ENCODE results near the gene RPH3AL.
"Not testable (repeated sequence)": the region's sequence is repeated elsewhere in the genome, so short reads cannot be mapped to it uniquely, and the experiment has no call there.

Gene RPH3AL

GRCh38 chr17:226108-227077 lies 126.2 kb downstream of the RPH3AL start:
- DNase-seq (ENCODE audit: low spot score): no peak

- no peak for DNase-seq (ENCODE audit: low spot score)
Observed at GRCh38 chr17:225551-225950, 127.1 kb downstream of the RPH3AL start.

GRCh38 chr17:224576-224975 lies 128.0 kb downstream of the RPH3AL start:
- not testable (repeated sequence) for DNase-seq (ENCODE audit: low spot score)

- DNase-seq (ENCODE audit: low spot score): no peak
Observed at GRCh38 chr17:223723-224471, 128.7 kb downstream of the RPH3AL start.

DNA sequence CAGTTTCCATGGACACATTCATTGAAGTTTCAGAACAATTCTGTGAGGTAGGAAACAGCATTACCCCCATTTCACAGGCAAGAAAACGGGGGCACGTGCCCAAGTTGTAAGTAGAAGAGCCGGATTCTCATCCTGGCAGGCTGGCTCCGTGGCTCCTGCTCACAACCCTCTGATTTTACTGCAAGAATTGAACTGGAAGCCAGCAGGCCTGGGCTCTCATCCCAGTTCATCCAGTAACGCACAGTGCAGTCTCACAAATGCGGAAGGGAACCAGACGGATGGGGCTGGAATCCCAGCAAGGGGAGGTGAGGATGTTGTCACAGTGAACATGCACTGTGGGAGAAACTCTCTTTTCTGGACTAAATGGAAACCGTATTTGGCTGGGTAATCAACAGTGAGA lies 130.4 kb downstream of the RPH3AL start:
- DNase-seq (ENCODE audit: low spot score): no peak

- no peak for DNase-seq (ENCODE audit: low spot score)
Observed at GRCh38 chr17:219696-220095, 132.9 kb downstream of the RPH3AL start.

GRCh38 chr17:218432-219110 lies 134.0 kb downstream of the RPH3AL start:
- DNase-seq (ENCODE audit: low spot score): no peak

DNA sequence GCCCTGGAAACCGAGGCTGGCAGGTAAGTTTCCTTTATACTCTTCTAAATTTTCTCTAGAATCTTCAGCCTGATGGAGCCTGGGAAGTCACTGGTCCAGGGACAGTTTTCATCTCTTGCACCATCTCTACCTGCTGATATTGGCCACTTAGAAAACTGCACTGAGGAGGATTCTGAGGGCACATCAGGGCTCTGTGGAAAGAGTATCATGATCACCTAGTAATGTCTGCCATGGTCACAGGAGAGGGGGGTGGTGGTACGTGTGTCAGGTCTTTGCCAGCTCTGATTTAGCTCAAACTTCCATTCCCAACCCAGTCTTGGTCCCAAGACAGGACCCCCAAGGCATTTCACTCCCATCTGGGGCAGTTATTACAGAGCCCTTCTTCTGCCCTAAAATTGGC lies 136.0 kb downstream of the RPH3AL start:
- DNase-seq (ENCODE audit: low spot score): no peak

DNA sequence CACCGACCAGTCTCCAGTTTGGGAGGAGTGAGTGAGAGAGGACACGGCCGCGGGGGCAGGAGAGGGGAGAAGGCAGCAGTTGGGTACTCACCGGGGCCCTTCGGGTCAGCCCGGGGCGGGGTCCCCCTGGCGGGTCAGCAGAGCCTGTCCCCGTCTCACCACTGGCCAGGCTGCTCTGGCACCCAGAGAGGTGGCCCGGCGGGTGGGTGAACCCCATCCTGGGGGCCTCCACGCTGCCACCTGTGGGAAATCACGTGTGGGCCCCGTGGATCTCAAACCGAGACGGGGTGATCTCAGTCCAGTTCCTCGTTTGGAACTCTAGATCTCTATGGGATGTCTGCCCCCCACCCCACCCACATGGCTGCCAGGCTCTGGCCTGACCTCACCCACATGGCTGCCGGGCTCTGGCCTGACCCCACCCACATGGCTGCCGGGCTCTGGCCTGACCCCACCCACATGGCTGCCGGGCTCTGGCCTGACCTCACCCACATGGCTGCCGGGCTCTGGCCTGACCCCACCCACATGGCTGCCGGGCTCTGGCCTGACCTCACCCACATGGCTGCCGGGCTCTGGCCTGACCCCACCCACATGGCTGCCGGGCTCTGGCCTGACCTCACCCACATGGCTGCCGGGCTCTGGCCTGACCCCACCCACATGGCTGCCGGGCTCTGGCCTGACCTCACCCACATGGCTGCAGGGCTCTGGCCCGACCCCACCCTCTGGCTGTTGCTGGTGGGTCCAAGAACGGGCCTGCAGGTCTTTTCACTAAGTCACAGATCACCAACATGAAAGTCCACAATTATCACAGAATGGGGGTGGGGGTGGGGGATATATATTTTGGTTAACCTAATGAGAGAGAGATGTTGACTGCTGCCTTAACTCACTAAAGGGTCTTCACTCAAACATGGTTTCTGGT lies 136.8 kb downstream of the RPH3AL start:
- DNase-seq (ENCODE audit: low spot score): not testable (repeated sequence)

GRCh38 chr17:214881-215331 lies 137.7 kb downstream of the RPH3AL start:
- DNase-seq (ENCODE audit: low spot score): no peak

- no peak for DNase-seq (ENCODE audit: low spot score)
Observed at GRCh38 chr17:213286-214105, 139.1 kb downstream of the RPH3AL start.

- DNase-seq (ENCODE audit: low spot score): no peak
Observed at GRCh38 chr17:210402-210801, 142.2 kb downstream of the RPH3AL start.

DNA sequence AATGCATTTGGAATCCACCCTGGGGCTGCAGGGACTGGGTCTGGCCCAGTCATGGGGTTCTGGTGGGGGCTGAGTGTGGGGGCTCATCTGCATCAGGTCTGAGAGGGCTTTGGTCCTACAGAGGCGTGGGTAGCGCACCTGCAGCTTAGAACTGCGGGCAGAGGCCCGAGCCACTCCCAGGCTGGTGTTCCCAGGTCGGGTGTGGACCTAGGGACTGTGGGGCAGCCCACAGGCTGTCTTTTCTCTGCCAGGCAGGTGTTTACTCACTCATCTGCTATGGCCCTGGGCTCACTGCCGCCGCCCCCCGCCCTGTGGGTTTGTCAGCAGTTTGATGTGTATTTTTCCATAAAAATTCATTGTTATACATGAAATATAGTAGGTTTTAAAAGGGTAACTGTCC lies 144.2 kb downstream of the RPH3AL start:
- DNase-seq (ENCODE audit: low spot score): no peak

- DNase-seq (ENCODE audit: low spot score): no peak
Observed at GRCh38 chr17:207775-208174, 144.8 kb downstream of the RPH3AL start.

DNA sequence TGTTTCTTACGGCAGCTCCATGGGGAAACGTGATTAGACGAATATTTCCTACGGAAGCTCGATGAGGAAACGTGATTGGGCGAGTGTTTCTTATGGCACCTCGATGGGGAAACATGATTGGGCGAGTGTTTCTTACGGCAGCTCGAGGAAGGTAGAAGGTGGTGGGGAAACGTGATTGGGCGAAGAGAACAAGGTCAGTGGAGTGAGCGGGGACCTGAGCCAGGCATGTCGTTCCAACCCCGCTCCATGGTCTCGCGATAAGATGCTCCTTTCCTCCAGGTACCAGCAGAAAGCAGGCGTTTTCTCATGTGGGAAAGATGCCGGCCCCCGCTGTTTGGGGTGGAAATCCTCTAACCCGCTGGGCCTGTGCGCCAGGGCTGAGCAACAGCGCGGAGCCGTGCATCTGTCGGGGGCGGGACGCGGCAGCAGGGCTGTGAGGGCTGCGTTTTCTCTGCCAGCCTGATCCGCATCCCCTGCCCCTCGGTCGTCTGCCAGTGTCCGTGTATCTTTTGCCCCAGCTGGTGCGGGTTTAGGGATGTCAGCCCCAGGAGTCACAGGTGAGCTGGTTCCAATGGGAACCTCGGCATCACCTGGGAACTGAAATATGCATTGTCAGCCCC lies 145.6 kb downstream of the RPH3AL start:
- DNase-seq (ENCODE audit: low spot score): no peak

DNA sequence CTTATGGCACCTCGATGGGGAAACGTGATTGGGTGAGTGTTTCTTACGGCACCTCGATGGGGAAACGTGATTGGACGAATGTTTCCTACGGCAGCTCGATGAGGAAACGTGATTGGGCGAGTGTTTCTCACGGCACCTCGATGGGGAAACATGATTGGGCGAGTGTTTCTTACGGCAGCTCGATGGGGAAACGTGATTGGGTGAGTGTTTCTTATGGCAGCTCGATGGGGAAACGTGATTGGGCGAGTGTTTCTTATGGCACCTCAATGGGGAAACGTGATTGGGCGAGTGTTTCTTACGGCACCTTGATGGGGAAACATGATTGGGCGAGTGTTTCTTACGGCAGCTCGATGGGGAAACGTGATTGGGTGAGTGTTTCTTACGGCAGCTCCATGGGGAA lies 146.1 kb downstream of the RPH3AL start:
- not testable (repeated sequence) for DNase-seq (ENCODE audit: low spot score)

DNA sequence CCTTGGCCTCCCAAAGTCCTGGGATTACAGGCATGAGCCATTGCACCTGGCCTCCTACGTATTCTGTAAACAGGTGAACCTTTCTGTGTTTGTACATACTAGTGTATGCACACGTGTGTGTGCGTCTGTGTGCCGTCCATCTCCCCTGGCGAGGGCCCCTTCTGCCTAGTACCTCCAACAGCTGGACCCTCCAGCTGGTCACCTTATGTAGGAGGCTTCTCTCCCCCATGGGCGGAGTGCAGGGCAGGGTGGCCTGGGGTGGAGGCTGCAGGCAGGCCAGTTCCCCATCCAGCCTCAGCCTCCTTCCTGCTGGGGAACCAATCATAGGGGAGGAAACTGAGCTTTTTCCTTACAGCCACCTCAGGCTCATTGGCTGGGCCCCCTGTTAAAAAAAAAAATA lies 146.8 kb downstream of the RPH3AL start:
- DNase-seq (ENCODE audit: low spot score): no peak

- no peak for DNase-seq (ENCODE audit: low spot score)
Observed at GRCh38 chr17:205148-205669, 147.4 kb downstream of the RPH3AL start.

- no peak for DNase-seq (ENCODE audit: low spot score)
Observed at GRCh38 chr17:204427-205147, 148.0 kb downstream of the RPH3AL start.
